Stromal cell of bone marrow (primary cell): Measurements from ENCODE around the gene MYO1B.

Experiments used
- DNase-seq: peaks from one replicate; pipeline ENCODE4 v3.0.0-alpha.2; 2012; ENCODE audit warnings: low read depth

Gene MYO1B

DNA sequence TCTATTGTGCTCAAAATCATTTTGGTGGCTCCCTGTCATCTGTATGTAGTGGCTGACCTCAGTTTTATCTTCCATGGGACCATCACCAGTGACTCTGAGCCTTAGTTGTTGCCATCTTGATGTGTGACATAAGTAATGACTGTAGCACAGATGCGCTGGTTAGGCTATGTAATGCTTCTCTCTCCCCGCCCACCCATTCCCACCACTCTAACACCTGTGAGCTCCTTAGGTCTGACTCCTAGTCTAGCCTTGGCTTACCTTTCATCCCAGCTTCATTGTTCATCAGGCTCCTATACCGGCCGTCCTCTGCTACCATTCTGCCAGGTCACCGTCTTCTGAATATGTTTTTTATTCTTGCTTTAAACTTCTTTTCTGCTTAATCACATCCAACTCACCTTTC lies 17.2 kb downstream of the MYO1B start:
- DNase-seq: no peak

DNA sequence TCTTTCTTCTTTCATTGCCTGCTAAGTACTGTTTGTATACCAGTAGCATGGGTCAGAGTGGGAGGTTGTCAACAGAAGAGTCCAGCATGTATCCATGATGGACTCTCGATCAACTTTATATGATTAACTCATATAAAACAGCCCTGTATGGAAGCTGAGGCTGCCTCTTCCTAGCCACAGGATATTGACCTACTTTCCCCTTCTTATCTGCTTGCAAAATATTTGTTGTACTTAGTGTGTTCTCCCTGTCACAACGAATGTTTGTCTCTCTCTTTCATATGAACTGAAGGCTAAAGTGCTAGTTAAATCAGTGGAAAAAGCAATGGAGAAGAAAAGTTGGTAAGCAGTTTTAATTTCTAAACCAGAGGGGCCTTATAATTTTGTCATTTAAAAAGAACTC lies 17.8 kb downstream of the MYO1B start:
- no peak for DNase-seq

DNA sequence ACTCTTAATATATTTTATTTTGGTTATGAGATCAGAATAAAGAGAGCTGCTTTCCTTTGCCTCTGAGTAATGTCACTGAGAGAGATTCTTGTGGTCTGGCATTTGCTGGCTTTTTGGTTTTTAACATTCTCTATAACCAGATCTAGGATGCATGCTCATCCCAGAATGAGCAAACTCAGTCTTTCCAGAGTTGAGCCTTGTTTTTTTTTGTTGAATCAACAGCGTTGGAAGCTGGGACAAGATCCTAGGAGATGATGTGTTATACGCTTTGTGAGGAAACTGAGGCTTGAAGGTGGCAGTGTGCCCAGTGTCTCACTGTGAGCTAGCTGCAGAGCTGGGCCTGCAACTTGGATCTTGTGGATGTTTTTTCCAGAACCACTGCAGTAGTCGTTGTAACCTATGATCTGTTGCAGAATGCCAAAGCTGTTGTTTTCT lies 19.5 kb downstream of the MYO1B start:
- DNase-seq: peak; percentile 99

DNA sequence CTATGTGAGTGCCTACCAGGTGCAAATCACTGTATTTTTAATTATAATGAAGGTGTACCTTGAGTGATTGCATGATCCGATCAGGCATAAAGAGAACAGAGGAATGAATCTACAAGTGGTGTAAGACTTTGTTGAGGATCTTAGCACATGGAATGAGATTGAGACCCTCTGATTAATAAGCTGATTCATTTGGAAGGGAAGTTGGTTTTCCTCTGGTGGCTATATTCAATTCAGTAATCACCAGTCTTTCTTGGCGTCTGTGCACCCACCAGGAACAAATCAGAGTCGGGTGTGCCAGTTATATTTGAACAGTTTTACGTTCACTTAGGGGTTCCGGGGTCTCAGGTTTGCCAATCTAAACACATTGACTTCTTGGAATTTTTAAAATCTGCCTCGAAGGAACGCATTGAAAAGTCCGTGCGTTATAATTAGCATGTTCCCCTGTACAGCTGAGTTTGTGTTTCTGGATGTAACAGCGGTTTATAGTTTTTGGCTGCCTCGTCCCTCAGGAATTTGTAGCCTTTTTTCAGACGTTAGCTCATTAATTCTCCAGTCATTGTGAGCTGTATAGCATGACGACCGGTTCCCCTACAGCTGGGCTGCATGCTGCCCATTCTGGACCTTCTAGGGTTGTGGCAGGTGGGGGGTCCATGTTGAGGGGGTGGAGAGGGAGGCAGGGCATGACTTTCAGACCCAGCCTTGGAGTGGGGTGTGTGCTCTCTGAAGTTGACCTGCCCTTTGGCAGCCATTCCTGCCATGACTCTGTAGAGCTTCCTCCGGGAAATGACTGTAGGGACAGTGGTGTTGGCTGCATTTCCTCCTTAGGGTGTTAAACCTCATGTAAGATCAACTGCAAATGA lies 20.3 kb downstream of the MYO1B start:
- peak; percentile 60 for DNase-seq

DNA sequence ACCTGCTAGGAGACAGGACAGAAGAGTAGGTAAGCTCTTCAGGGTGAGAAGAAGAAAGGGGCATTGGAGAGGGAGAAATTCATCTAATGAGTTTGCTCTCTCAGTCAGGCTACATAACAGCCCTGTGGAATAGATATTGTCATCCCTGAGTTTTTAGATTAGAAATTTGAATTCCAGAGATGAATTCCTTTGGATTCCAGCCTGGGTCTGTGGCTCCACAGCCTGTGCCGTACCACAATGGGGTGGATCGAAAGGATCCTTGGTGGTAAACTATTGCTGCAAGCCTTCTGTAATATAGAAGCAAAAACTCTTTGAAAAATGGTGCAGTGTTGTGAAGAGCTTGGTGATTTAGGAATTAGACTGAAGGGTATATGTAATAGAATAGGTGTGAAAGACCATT lies 21.0 kb downstream of the MYO1B start:
- no peak for DNase-seq

DNA sequence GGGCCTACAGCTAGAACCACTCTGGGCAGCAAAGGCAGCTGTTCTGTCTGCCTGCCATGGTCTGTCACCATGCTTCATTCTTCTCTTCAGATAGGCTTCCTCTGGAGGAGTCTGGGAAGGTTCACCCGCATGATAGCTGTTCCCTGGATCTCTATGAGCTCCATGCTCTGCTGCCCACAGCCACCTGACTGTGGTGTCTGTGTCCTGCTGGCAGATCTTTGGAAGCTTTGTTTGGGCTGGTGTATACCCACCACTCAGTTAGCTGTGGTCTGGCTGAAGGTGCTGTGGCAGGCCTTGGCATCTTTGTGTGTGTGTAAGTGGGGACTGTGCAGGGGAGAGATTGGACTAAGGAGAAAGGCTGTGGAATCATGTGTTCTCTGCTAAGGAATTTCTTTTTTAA lies 23.4 kb downstream of the MYO1B start:
- no peak for DNase-seq

DNA sequence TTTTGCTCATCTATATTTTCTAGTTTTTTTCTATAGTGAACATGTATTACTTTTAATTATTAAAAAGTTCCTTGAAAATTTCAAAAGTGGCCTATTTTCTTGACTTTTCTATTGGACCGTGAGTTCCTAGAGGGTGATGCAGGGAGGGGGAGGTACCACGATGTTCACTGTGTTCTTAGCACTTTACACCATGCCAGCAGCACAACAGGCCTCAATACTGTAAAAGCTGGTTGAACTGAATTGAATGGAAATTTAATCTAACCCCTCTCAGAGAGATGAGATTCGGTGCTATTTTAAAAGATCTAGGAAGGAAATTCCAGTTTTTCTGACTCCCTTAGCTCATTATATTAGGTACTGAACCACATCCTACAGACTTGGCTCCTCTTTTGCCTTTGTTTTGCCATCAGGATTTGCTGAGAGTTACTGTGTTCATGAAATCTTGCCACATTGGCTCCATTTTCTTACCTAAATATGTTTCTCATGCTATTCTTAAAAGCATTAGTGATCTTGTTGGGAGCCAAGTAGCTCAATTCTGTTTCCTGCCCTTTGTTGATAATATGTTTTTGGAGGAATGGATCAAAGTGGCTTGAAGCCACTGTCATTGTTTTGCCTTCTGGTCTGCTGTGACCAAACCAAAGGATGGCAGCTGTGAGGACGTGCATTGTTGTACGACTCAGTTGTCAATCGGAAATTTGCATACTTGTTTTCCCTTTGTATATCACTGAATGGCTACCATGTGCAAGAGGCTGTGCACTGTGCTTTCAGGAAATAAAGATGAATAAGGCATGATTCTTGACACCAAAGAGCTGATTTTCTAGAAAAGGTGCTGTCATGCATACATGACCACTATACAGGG lies 25.3 kb downstream of the MYO1B start:
- no peak for DNase-seq

DNA sequence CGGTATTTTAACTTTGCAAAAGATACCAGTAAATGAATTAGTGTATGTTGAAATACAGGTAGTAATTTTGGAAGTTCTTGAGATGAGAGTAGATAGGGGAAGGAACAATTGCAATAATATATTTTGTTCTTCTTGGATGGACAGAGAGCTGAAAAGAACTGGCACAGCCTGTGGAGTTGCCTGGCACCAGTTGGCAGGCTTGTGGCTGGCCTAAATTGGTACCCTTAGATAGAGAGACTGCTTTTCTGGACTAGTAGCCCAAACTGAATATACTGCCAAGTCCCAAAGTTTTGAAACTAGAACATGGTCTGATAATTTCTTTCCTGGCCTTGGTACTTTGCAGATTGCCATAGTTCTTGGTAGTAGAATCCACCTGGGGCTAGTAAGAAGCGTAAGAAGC lies 26.9 kb downstream of the MYO1B start:
- DNase-seq: no peak

DNA sequence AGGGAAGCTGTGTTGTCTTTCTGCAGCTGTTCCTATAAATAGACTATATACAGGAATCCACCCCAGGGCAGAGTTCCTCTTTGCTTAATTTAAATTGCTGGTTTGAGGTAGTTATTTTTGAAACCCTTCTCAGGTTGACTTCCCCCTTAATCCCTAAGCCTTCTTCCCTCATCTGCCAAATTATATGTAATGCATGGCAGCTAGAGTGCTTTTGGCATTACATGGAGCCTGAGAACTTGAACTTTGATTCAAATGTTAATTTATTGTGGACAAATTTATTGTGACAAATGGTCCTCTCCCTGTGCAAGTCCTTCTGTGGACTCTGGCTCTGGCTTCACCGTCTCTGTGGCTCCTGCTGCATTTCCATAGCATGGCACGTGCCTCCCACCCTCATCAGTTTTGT lies 29.2 kb downstream of the MYO1B start:
- no peak for DNase-seq

DNA sequence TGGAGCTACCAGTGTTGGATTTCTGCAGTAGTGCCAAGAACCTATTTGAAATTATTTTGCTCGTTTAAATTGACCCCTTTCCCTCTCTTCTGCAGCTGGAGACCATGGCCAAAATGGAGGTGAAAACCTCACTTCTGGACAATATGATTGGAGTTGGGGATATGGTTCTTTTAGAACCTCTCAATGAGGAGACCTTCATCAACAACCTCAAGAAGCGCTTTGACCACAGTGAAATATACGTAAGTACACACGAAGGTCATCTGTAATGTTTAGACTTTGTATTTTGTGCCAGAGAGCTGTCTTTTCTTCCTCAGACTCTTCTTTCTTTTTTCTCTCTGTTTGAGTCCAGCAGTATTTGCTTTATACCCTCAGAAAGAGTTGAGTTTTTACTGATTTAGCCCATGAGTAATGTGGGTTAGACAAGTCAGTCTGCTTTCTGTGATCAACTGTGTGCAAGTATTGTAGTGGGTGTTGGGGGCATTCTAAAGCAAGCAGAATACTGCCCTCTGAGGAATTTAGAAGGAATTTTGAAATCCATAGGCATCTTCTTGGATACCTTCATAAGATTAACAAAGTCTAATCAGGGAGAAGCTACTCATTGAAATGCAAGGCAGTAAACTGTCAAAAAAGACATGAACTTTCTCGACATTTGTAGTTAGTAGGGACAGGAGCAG lies 31.7 kb downstream of the MYO1B start:
- no peak for DNase-seq

DNA sequence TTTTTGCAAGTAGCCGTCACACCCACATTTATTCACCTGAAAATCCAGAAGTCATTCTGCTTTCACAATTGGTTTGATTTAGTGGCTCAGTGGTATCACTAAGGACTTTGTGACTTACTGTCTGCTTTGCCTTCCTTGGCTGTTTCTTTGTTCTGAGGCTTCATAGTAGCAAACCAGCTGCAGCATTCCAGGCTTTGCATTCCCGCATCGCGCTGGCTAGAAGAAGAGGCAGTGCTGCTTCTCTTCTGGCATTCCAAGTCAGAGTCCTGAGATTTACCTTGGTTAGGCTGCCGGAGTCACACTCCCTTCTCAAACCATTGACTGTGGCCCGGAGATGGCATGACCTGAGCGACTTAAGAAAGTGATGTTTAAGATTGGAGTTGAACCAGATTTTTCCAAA lies 35.1 kb downstream of the MYO1B start:
- DNase-seq: no peak

DNA sequence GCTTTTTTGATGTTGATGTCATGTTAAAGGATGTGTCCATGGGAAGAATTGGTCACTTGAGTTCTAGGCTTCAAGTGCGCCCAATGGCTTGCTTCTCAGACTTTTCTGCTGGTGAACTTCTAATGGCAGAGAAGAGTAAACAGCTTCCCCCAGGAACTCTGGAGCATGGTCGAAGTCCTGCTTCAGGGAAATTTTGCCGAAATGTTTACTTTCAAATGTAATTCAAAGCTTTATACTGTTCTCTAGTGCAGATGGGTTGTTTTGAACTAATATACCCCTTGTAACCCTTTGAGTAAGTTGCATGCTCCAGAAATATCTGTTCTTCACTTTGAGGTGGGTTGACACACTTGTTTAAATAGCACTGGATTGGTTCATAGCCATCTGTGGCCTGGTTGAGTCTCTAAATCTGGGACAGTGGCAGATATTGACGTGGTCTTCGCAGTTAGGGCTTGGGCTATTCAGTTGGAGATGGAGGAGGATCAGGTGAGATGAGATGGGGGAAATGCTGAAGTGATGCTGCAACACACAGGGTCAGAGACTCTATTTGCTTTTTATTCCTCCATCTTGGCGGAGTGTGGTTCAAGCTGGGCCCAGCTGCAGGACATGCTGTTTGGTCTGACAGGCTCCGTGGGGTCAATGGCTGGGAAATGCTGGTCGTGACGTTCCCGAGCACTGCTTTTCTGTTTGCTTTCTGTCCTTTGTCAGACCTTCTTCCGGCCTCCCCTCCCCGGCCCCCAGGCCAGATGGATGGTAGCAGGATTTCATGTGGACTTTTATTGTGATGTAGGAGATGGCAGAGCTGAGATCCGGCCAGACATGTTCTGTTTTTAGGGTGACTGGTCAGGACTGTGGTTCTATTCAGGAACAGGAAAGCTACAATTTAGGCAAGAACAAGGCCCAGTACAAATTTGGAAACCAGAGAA lies 35.9 kb downstream of the MYO1B start:
- no peak for DNase-seq

DNA sequence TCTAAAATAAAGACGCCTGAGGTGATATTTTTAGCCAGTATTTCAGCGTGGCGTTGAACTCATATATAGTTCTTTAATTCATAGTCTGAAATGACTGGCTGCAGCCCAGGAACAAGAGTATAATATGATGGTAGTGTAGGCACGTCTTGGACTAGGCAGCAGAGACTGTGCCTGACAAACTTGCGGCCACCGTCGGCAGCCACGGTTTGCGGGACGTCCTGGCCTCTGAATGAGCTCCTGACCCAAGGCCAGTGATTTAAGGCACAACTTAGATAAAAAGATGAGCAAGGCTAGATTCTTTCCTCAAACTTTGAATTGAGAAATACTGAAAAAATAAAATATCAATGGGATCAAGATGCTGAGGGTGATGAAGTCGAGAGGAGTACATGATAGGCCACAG lies 40.0 kb downstream of the MYO1B start:
- no peak for DNase-seq

DNA sequence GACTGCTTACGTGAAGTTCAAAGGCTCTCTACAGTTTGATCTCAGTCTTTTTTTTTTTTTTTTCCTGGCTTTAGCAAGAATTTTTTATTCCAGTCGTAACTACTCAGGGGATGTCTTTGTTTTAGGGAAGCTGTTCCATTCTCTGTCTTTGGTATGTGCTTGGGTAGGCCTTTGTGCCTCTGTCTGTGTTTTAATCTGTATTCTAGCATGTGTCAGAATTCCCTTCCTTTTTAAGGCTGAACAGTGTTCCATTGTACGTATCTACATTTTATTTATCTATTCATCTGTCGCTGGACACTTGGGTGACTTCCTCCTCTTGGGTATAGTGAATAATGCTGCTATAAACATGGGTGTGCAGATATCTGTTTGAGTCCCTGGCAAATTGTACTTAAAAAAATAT lies 42.6 kb downstream of the MYO1B start:
- no peak for DNase-seq

DNA sequence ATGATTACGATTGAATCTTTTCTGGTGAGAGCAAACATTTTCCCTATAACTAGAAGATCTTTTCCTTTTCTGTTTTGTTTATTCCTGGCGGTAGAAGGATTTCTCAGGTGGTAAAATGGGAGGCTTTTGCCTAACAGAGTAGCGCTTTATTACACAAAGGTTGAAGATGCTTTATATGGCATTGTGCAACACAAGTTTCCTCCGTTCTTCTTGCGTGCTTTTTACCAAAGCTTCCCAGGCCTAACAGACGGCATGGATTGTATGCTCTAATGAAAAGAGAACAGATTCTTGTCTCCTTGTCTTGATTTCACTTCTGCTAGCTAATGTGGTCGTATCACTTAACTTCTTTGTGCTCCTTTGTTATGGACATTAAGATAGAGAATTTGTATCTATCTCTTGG lies 43.8 kb downstream of the MYO1B start:
- DNase-seq: no peak

DNA sequence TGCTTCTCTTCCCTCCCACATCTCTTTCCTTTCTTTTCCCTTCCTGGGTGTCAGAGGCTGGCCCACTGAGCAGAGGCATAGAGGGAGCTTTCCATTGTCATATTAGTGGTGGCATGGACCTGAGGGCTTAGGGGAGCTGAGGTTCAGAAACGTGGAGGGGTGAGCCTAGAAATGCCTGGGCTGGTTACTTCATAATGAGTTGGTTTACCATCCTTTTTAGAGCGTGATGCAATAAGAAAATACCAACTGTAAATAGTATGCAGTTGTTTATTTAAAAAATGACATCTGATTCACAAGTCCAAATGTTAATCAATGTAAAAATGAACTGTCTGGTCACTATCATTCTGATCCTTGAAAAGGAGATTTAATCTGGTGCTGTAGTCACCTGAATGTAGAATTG lies 46.3 kb downstream of the MYO1B start:
- DNase-seq: no peak

DNA sequence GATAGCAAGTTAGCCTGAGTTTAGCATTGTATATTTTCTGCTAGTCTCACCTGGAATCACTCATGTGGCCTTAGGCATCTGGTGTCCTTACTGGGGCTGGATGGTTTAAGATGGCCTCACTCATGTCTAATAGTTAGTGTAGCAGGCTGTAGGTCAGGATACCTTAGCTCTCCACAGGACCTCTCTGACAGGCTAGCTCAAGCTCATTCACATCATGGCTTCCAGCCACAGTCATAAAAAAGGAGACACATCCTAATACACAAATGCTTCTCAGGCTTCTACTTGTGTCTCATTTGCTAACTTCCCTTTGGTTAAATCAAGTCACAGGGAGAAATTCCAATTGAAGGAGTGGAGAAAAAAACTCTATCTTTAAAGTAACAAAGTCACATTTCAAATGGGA lies 47.7 kb downstream of the MYO1B start:
- DNase-seq: no peak

DNA sequence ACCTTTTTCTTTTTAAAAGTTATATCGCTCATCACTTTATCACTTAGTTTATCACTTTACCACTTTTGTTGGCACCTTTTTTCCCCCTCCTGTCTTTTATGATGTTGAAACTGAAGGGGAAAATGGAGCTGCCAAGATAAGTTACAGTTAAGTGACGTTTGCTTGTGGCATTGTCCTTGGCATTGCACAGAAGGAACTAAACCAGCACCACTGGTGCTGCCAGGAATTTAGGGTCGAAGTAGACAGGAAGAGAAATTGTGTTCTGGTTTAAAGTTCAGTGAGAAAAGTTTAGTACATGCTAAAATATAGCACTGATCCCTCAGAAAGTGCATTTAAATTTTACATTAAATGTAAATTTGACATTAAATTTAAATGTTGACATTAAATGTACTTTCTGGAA lies 49.9 kb downstream of the MYO1B start:
- no peak for DNase-seq

DNA sequence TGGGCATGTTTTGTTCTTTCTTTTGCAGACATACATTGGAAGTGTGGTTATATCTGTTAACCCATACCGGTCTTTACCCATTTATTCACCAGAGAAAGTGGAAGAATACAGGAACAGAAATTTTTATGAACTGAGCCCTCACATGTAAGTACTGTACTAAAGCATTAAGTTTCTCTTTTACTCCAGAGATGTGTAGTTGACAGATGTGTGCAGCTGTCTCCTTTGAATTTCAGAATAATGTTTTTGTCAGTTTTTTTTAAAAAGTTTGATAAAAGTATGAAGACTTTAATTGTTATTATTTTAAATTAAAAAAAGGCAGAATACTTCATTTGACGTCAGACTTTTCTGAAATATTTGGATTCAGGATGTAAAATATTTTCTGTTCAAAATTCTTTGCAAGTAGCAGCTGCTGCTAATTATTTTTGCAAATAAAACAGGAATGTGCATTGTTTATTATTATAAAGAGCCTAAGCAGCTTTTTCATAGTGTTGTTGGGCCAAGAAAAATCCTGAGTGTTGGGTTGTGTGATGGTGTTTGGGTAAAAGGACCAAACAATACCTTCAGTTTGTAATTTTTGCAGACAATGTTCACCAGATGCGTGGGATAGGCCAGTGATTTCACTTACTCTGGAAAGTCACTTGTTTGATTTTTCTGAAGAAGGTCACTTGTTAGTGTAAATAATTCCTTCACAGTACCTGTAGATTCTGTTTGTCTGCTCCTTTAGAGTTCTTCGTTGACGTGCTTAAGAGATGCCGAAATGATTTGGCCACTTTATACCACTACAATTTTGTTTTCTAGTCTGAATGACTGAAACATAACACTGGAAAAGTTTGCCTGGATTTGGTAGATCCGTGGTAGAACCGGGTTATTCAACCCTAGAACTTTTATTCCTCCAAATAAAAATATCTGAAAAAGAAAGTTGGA lies 51.1 kb downstream of the MYO1B start:
- no peak for DNase-seq

DNA sequence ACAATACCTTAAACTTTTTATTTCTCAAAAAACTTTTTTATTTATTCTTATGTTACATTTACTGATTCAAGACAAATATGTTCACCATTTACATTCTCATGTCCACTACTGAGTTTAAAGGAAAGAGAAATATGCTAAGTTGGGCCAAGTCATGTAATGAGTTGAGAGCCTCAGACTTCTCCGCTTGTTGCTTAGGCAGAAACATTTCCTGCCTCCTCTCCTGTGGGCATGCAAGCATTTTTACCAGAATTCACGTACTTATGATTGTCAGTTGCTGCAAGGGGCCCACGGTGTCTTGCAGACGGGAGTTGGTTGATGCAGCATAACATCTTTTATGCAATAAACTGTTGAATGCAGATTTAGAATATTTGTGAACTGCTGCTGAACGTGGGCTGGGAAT lies 51.8 kb downstream of the MYO1B start:
- DNase-seq: no peak

DNA sequence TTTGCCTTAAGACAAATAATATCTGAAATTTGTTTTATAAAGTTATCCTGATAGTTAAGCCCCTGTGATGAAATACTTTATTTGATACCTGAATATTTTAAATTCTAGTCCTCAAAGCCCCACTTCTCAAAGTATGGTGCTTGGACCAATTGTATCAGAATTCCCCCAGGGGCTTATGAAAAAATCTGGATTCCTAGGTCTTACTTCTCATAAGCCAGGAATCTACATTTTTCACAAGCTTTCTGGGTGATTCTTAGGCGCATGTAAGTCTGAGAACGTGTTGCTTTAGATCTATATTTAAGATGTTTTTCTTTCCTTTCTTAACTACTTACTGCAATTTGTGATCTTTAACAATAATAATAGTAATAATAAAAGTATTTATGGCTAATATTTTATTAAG lies 53.1 kb downstream of the MYO1B start:
- no peak for DNase-seq
